ENCODE results near the gene ZC3H11A. TPM values are rescaled to one million over a fixed set of nuclear protein-coding genes. Genes with fewer than 3 reads are reported as not detected.

ZC3H11A gene
- total RNA-seq, 4 donors from 2014 or later: 84.5 to 116 (median 91.1) TPM

- Histone ChIP-seq H3K27ac (no peak overlapping the region), H3K27me3 (no peaks in the 10 kb centered on the region), H3K9me3 (no peaks in the 10 kb centered on the region), H3K4me3 (no peak overlapping the region), H3K4me1 (peaks cover 0 to 10% (median 0%) of the 10 kb centered on the region in 3 donors), H3K36me3 (peaks cover 8 to 96% of the 10 kb centered on the region in 2 donors)
- no peak for TF ChIP-seq EP300 (IDR thresholded peaks at IDR 0.05)
- TF ChIP-seq POLR2A (IDR thresholded peaks at IDR 0.05): no peak
- no peak for TF ChIP-seq POLR2AphosphoS5 (IDR thresholded peaks at IDR 0.05)
- no peak for TF ChIP-seq CTCF (IDR thresholded peaks at IDR 0.05)
- ATAC-seq: no peak
- WGBS, 2 donors (ENCODE audit: low coverage in 1 of 2): 90 to 100% methylated on average over 1 to 3 of the region's 4 CpGs
Measured at GRCh38 chr1:203840208-203840808, 44.9 kb downstream of the ZC3H11A start.

DNA sequence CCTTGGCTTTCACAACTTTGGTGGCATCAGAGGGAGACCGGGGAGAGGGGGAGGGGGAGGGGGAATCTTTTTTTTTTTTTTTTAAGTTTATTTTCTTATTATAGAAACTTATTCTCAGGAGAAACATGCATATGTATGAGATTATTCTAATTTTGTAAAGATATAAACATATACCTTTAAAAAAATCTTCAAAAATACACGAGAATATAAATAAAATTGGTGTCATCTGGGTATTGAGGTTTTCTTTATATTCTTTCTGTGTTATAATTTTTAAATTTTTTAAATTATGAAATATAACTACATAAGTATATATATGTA is 47.1 kb downstream of the ZC3H11A start:
- no peak for TF ChIP-seq EP300 (IDR thresholded peaks at IDR 0.05)
- no peak for TF ChIP-seq POLR2A (IDR thresholded peaks at IDR 0.05)
- TF ChIP-seq POLR2AphosphoS5 (IDR thresholded peaks at IDR 0.05): no peak
- no peak for TF ChIP-seq CTCF (IDR thresholded peaks at IDR 0.05)
- WGBS, 2 donors (ENCODE audit: low coverage in 1 of 2): 83 to 84% methylated on average over 1 to 2 of the region's 2 CpGs

DNA sequence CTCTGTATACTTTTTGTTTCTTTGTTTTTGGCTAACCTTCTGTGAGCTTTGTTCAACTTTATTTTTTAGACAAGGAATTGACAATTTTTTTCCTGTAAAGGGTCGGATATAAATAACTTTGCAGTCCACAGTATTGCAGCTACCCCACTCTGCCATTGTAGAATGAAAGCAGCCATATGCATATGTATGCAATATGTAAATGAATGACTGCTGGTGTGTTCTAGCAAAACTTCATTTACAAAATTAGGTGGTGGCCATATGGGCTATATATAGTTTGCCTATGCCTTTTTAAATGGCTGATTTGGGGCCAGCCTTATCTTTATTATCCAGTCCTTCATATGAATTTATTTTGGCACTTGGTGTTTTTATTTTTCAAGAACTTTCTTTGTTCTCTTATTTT is 48.0 kb downstream of the ZC3H11A start:
- no peak overlapping the region for H3K4me3 ChIP-seq
- peaks cover 0 to 8% (median 0%) of the 10 kb centered on the region in 3 donors for H3K4me1 ChIP-seq
- WGBS, 2 donors (ENCODE audit: low coverage in 1 of 2): 77 to 86% methylated on average over 1 of the region's 1 CpG
- no peak for ATAC-seq
- no peak for TF ChIP-seq EP300 (IDR thresholded peaks at IDR 0.05)
- no peak for TF ChIP-seq CTCF (IDR thresholded peaks at IDR 0.05)
- H3K36me3 ChIP-seq: peaks cover 0 to 93% of the 10 kb centered on the region in 2 donors
- no peak overlapping the region for H3K27ac ChIP-seq
- no peaks in the 10 kb centered on the region for H3K9me3 ChIP-seq
- H3K27me3 ChIP-seq: no peaks in the 10 kb centered on the region

More for the DNA sequence above, 47.1 kb downstream of the ZC3H11A start:
- Histone ChIP-seq H3K4me1 (peaks cover 0 to 10% (median 0%) of the 10 kb centered on the region in 3 donors), H3K4me3 (no peak overlapping the region), H3K9me3 (no peaks in the 10 kb centered on the region), H3K27me3 (no peaks in the 10 kb centered on the region), H3K36me3 (peaks cover 3 to 93% of the 10 kb centered on the region in 2 donors), H3K27ac (no peak overlapping the region)
- no peak for ATAC-seq

Small RNA genes lying within 50 kb of the gene (small RNA-seq; reads per million reads assigned to genes)
- 0 to 0.51 (median 0.13) reads per million in 4 donors for gene ZC3H11A

Other genes with a start within 250 kb of the ZC3H11A start
- 100 to 1,000 TPM; 211 to 454 (median 257) TPM for gene ATP2B4, start 168.8 kb upstream of the ZC3H11A start, total RNA-seq
- gene LAX1, start 30.4 kb upstream of the ZC3H11A start, total RNA-seq: 1 to 10 TPM in 3 of 4 donors, under 1 TPM in 1; 0.66 to 3.1 (median 1.6) TPM
- 10 to 100 TPM; 11.6 to 19.9 (median 18.7) TPM for gene ZBED6, start within 50 bp of the ZC3H11A start, total RNA-seq
- 10 to 100 TPM; 18.9 to 46.7 (median 28.5) TPM for gene SNRPE, start 66.0 kb downstream of the ZC3H11A start, total RNA-seq